ENCODE results near the gene SDF4.

The SDF4 gene

DNA sequence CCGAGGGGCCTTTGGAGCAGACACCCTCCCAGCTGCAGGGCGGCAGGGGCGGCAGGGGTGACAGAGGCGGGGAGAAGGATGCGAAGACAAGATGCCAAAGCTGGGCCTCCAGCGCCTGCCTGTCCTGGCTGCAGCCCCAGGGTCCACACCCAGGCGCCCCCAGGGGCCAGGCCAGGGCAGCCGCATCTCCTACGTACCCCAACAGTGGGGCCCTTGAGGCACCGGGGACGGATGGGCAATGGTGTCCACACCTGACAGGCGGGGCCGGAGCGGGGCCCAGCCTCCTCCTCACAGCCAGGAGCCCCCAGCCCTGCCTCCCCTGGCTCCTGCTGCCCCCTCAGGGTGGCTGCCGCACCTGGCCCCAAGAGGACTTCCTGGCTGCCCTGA lies 7.4 kb upstream of the SDF4 start:
- H3K4me1 ChIP-seq (ENCODE audit: insufficient read depth, low read length, severe bottlenecking) = no peaks in the 10 kb centered on the region
- H3K27me3 ChIP-seq (ENCODE audit: insufficient read depth, low read length) = peaks cover 31% of the 10 kb centered on the region; the same call in 1 of the 2 replicates
- no peak overlapping the region for H2AFZ ChIP-seq (ENCODE audit: low read length)
- no peaks in the 10 kb centered on the region for H3K9me2 ChIP-seq (ENCODE audit: low read depth, low read length)
- no peak overlapping the region for H3K4me2 ChIP-seq (ENCODE audit: low read length)
- no peaks in the 10 kb centered on the region for H4K20me1 ChIP-seq (ENCODE audit: insufficient read depth, low read length)
- H3K9ac ChIP-seq (ENCODE audit: low read length) = no peak overlapping the region
- no peak overlapping the region for H3K27ac ChIP-seq (ENCODE audit: low read depth, low read length, poor library complexity, severe bottlenecking)
- H3F3A ChIP-seq (ENCODE audit: insufficient read depth, low read length) = no peaks in the 10 kb centered on the region
- H3K4me3 ChIP-seq (ENCODE audit: low read depth, low read length, poor library complexity, severe bottlenecking) = no peak overlapping the region
- no peaks in the 10 kb centered on the region for H3K9me3 ChIP-seq (ENCODE audit: low read length)
- no peaks in the 10 kb centered on the region for H3K79me2 ChIP-seq (ENCODE audit: insufficient read depth, low read length)
- peaks cover 10% of the 10 kb centered on the region; the same call in 1 of the 2 replicates for H3K36me3 ChIP-seq (ENCODE audit: insufficient read depth, low read length)
- no peak for TF ChIP-seq EZH2 (IDR thresholded peaks at IDR 0.05; ENCODE audit: borderline replicate concordance, low read length)
- TF ChIP-seq CTCF (IDR thresholded peaks at IDR 0.05; ENCODE audit: low read length) = no peak

- Histone ChIP-seq H3K27me3 (ENCODE audit: insufficient read depth, low read length) (peaks cover 31% of the 10 kb centered on the region; the same call in 1 of the 2 replicates), H3K36me3 (ENCODE audit: insufficient read depth, low read length) (peaks cover 15% of the 10 kb centered on the region; the same call in 1 of the 2 replicates), H3K9me2 (ENCODE audit: low read depth, low read length) (no peaks in the 10 kb centered on the region), H3F3A (ENCODE audit: insufficient read depth, low read length) (no peaks in the 10 kb centered on the region), H3K9me3 (ENCODE audit: low read length) (no peaks in the 10 kb centered on the region), H3K4me1 (ENCODE audit: insufficient read depth, low read length, severe bottlenecking) (peaks cover 2% of the 10 kb centered on the region), H3K27ac (ENCODE audit: low read depth, low read length, poor library complexity, severe bottlenecking) (no peak overlapping the region), H3K9ac (ENCODE audit: low read length) (no peak overlapping the region), H3K79me2 (ENCODE audit: insufficient read depth, low read length) (no peaks in the 10 kb centered on the region), H3K4me2 (ENCODE audit: low read length) (no peak overlapping the region), H2AFZ (ENCODE audit: low read length) (no peak overlapping the region), H3K4me3 (ENCODE audit: low read depth, low read length, poor library complexity, severe bottlenecking) (no peak overlapping the region), H4K20me1 (ENCODE audit: insufficient read depth, low read length) (no peaks in the 10 kb centered on the region)
- no peak for TF ChIP-seq CTCF (IDR thresholded peaks at IDR 0.05; ENCODE audit: low read length)
- no peak for TF ChIP-seq EZH2 (IDR thresholded peaks at IDR 0.05; ENCODE audit: borderline replicate concordance, low read length)
These were observed 6.9 kb upstream of the SDF4 start for GRCh38 chr1:1238702-1239178.

DNA sequence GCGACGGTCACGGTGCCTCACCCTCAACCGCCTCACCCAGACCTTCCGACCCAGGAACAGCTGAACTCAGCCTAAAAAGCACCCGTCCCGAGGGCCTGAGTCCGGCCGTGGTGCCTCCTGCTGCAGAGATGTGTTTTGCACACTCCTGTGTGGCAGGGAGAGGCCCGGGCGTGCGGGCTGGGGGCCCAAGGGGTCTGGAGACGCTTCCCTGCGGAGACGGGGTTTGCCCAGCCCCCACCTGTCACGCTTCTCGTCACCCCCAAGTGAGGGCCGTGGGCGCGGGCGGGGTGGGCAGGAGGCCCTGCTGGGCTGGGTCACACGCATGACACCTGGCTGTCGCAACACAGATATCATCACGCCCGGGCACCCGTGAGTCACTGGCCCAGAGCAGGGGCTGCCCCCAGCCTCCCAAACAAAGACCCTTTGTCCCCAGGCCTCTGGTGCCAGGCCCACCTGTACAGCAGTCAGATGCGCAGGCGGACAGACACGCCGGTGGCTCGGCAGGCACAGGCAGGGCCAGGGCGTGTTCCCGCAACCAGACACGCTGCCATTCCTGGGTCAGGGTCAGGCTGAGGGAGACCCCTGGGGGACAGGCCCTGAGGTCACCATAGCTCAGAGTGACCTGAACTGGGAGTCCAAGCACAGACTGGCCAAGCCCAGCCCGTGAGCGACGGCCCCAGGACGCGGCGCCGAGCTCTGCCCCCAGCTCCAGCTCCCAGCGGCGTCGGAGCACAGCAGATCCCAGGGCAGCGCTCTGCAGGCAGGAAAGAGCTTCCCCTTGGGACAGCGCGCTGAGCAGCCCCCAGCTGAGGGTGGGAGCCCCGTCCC lies 6.3 kb upstream of the SDF4 start:
- Histone ChIP-seq H2AFZ (ENCODE audit: low read length) (no peak overlapping the region), H3K4me2 (ENCODE audit: low read length) (no peak overlapping the region), H3K9ac (ENCODE audit: low read length) (no peak overlapping the region), H3F3A (ENCODE audit: insufficient read depth, low read length) (no peaks in the 10 kb centered on the region), H3K27me3 (ENCODE audit: insufficient read depth, low read length) (peaks cover 31% of the 10 kb centered on the region; the same call in 1 of the 2 replicates), H3K9me3 (ENCODE audit: low read length) (no peaks in the 10 kb centered on the region), H3K9me2 (ENCODE audit: low read depth, low read length) (no peaks in the 10 kb centered on the region), H3K4me1 (ENCODE audit: insufficient read depth, low read length, severe bottlenecking) (peaks cover 9% of the 10 kb centered on the region), H3K27ac (ENCODE audit: low read depth, low read length, poor library complexity, severe bottlenecking) (no peak overlapping the region), H3K4me3 (ENCODE audit: low read depth, low read length, poor library complexity, severe bottlenecking) (no peak overlapping the region), H3K36me3 (ENCODE audit: insufficient read depth, low read length) (peaks cover 20% of the 10 kb centered on the region; the same call in 1 of the 2 replicates), H3K79me2 (ENCODE audit: insufficient read depth, low read length) (no peaks in the 10 kb centered on the region), H4K20me1 (ENCODE audit: insufficient read depth, low read length) (no peaks in the 10 kb centered on the region)
- no peak for TF ChIP-seq EZH2 (IDR thresholded peaks at IDR 0.05; ENCODE audit: borderline replicate concordance, low read length)
- no peak for TF ChIP-seq CTCF (IDR thresholded peaks at IDR 0.05; ENCODE audit: low read length)

Data from OCI-LY1 (cell line).